GM12872 (cell line): ENCODE data around the gene WDR7.
A peak's percentile ranks its signal among the peaks of the same experiment; 100 is the strongest.

Experiments used
- TF ChIP-seq, protein P1 (sequence below): IDR thresholded peaks from 3 replicates; pipeline ENCODE4 v1.5.1; 2011; ENCODE audit warnings: low read depth, mild to moderate bottlenecking, low read length, moderate library complexity; ENCODE audit not compliant: insufficient read depth

The WDR7 gene

DNA sequence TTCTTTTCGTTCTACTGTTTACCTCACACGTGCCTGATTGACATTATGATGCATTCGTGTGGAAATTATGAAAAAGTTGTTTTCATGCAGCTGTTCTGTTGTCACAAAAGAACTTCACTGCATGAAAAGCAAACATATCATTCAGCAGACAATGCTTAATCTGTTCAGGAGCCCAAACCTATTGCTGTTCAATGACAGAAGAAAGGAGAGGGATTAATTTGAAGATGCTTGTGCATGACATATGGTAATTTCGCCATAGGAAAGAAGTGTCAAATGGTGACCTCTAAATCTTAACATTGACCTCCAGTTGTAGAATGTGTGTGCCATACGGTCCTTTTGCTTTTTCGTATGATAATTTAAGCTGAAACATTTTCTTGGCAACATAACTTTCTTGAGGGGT lies 124.5 kb downstream of the WDR7 start:
- TF ChIP-seq, protein P1, sequence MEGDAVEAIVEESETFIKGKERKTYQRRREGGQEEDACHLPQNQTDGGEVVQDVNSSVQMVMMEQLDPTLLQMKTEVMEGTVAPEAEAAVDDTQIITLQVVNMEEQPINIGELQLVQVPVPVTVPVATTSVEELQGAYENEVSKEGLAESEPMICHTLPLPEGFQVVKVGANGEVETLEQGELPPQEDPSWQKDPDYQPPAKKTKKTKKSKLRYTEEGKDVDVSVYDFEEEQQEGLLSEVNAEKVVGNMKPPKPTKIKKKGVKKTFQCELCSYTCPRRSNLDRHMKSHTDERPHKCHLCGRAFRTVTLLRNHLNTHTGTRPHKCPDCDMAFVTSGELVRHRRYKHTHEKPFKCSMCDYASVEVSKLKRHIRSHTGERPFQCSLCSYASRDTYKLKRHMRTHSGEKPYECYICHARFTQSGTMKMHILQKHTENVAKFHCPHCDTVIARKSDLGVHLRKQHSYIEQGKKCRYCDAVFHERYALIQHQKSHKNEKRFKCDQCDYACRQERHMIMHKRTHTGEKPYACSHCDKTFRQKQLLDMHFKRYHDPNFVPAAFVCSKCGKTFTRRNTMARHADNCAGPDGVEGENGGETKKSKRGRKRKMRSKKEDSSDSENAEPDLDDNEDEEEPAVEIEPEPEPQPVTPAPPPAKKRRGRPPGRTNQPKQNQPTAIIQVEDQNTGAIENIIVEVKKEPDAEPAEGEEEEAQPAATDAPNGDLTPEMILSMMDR = no peak

DNA sequence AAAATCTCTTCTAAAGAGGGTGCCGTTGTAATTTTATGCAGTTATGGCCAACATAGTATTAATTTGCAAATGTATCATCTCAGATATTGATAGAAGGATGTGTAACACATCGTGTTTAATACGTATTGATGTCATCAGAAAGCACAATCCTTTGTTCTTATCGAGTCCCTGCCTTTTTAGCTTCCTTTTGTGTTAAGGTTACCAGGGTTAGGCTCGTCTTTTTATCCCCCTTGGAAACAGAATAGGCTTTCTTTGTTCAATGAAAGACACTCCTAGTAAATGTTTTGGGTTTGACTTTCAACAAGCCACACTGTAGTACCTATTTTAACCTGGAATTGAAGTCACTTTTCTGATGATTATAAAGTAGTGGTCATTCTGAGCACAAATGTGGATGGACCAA lies 136.2 kb downstream of the WDR7 start:
- TF ChIP-seq, protein P1 = no peak

DNA sequence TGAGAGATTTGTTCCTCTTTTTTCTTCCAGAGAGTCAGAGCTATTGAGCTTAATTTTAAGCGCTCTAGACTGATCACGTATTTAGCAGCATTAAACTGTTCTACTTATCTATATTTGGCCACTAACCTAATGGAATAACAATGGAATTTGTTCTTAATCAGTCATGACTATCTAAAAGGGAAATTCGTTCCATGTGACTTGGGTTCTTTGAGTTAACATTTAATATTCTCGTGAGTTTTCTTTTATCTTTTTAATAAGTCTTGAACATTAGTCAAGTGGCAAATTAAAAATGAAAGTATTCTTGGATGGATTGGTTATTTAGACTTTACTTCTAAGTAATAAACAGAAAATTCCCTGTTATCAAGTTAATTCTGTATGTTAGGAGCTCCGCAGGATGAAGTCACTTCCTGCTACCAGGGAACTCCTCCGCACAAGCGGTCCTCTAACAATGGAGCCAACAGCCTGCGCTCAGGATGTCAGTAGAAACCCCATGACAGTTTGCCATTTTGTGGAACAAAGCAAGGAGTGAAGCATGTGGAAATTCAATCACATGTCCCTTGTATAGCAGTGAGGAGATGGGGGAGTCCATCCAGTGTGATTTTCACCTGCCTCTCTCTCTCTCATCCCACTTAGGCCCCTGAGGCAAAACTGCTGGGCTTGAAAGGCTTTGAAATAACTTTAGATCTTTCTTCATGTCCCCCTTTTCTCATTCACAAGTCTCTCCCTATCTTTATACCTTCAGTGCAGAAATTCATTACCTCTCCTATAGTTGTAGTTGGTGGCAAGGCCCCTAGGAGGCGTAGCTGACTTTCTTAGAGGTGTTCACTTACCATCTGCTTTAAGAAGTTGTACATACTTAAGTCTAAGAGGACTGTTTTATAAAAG lies 138.1 kb downstream of the WDR7 start:
- TF ChIP-seq, protein P1 = peak; percentile 68

DNA sequence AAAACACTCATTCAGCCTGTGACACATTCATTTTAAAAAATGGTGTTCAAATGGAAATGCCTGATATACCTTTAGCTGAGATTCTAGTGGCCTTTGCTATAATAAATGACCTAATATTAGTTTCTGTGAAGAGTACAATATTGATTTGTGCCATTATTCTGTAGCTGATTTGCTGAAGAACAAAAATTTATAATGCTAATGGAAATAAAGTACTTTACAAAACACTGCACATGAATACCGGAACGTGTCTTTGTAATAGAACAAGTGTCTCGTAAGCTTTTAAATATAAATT lies 138.7 kb downstream of the WDR7 start:
- TF ChIP-seq, protein P1 = no peak

DNA sequence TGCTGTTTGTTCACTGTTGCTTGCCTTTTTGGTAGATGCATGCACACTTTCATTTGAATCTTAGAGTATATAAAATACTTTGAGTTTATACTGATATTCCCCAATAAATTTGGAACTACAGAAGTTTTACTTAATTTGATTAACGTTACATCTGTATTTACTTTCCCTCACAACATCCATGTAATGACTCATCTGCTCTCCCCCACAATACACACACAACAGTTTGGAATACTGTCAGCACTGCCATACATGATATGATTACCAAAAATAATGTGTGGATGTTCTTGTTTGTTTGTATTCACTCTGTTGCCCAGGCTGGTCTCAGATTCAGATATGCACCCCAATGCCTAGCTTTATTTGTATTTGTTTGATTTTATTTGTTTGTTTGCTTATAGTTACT lies 144.2 kb downstream of the WDR7 start:
- TF ChIP-seq, protein P1 = no peak

DNA sequence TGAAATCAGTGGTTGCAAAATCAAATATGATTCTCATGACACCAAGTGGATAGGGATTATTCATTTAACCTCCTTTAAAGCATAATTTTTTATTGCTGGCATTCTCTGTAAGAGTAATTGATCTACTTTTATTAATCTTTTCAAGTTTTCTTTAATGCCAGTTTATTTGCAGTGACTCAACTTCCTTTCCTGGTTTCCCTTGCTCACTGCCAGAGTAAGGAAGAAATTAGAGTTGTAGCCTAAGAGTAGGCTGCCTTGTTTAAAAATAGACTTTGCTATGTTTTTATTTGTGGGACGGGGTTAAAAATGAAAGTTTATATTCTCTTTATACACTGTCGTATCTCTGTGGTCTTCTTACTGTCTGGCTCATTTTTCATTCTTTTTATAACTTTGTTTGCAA lies 148.6 kb downstream of the WDR7 start:
- TF ChIP-seq, protein P1 = no peak

DNA sequence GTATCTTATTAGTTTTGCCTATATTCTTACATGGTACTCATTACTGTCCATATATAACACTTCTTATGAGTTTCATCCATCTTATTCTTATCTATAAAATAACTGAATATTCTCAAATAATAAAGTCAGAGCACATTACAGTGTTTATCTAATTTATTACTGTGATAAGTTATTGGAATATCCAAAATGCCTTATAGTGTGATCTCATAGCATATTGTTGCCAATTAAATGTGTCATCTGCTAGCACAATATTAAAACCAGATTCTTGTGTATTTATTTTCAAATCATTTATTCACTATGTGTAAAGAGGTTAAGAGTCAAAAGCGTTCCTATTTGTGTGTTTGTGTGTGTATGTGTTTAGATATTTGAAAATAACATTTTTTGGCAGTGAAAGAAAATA lies 151.9 kb downstream of the WDR7 start:
- TF ChIP-seq, protein P1 = no peak
